ENCODE measurements around the gene PLEKHD1. TPM values are rescaled to one million over a fixed set of nuclear protein-coding genes. Genes with fewer than 3 reads are reported as not detected.

The PLEKHD1 gene
- total RNA-seq, 1 donor from 2014 or later = 0.24 TPM

GRCh38 chr14:69449216-69449615, 35.3 kb upstream of the PLEKHD1 start:
- intact Hi-C loops (cut with micrococcal nuclease) = no loop called here
- Mint-ChIP-seq H3K4me3 (no peak overlapping the region), H3K27ac (no peak overlapping the region), H3K27me3 (no peaks in the 10 kb centered on the region), H3K9me3 (no peaks in the 10 kb centered on the region), H3K36me3 (ENCODE audit: low read depth) (peaks cover 53% of the 10 kb centered on the region), H3K4me1 (no peaks in the 10 kb centered on the region)
- CTCF ChIA-PET = interaction anchor here (1.5 kb wide), 1 partner anchor 11 kb away, joined by 3 read pairs; no protein-coding TSS in a partner anchor
- POLR2A ChIA-PET = no interaction called here
- no peak for DNase-seq
- TF ChIP-seq CTCF (IDR thresholded peaks at IDR 0.05) = no peak
- no peak for ATAC-seq (ENCODE audit: low read depth)

- no peak for ATAC-seq (ENCODE audit: low read depth)
- POLR2A ChIA-PET = no interaction called here
- CTCF ChIA-PET = interaction anchor here (1.0 kb wide), 1 partner anchor 209 kb away, joined by 3 read pairs; no protein-coding TSS in a partner anchor
Measured at GRCh38 chr14:69451941-69452340, 32.6 kb upstream of the PLEKHD1 start.

GRCh38 chr14:69458350-69458749, 26.2 kb upstream of the PLEKHD1 start:
- no peak for TF ChIP-seq CTCF (IDR thresholded peaks at IDR 0.05)
- Mint-ChIP-seq H3K36me3 (ENCODE audit: low read depth) (peaks cover 74% of the 10 kb centered on the region), H3K27ac (no peak overlapping the region), H3K9me3 (no peaks in the 10 kb centered on the region), H3K4me1 (no peaks in the 10 kb centered on the region), H3K27me3 (no peaks in the 10 kb centered on the region), H3K4me3 (no peak overlapping the region)
- intact Hi-C loops (cut with micrococcal nuclease) = no loop called here
- ChIA-PET POLR2A (interaction anchor here (2.3 kb wide), 1 partner anchor 60 kb away, joined by 18 read pairs; the partner anchor contains the start of genes ERH and SLC39A9), CTCF (interaction anchor here (1.0 to 8.1 kb wide), 8 partner anchors 13 to 217 kb away, joined by 4 to 124 read pairs (median 12); partner anchors contain the start of genes ERH, GALNT16 and SLC39A9)
- ATAC-seq (ENCODE audit: low read depth) = no peak
- DNase-seq = no peak

More at GRCh38 chr14:69451941-69452340, 32.6 kb upstream of the PLEKHD1 start:
- Mint-ChIP-seq H3K4me3 (no peak overlapping the region), H3K9me3 (no peaks in the 10 kb centered on the region), H3K4me1 (no peaks in the 10 kb centered on the region), H3K27ac (no peak overlapping the region), H3K27me3 (no peaks in the 10 kb centered on the region), H3K36me3 (ENCODE audit: low read depth) (peaks cover 55% of the 10 kb centered on the region)
- no peak for TF ChIP-seq CTCF (IDR thresholded peaks at IDR 0.05)
- no peak for DNase-seq
- intact Hi-C loops (cut with micrococcal nuclease) = no loop called here

GRCh38 chr14:69459122-69459521, 25.4 kb upstream of the PLEKHD1 start:
- Mint-ChIP-seq H3K9me3 (no peaks in the 10 kb centered on the region), H3K27me3 (no peaks in the 10 kb centered on the region), H3K36me3 (ENCODE audit: low read depth) (peaks cover 70% of the 10 kb centered on the region), H3K4me3 (no peak overlapping the region), H3K4me1 (no peaks in the 10 kb centered on the region), H3K27ac (no peak overlapping the region)
- TF ChIP-seq CTCF (IDR thresholded peaks at IDR 0.05) = no peak
- ATAC-seq (ENCODE audit: low read depth) (no peak), DNase-seq (no peak)
- CTCF ChIA-PET = interaction anchor here (1.0 to 8.1 kb wide), 13 partner anchors 14 to 218 kb away, joined by 3 to 124 read pairs (median 4); partner anchors contain the start of genes CCDC177, ERH, GALNT16 and SLC39A9
- POLR2A ChIA-PET = interaction anchor here (2.3 kb wide), 1 partner anchor 61 kb away, joined by 18 read pairs; the partner anchor contains the start of genes ERH and SLC39A9
- intact Hi-C loops (cut with micrococcal nuclease) = no loop called here

DNA sequence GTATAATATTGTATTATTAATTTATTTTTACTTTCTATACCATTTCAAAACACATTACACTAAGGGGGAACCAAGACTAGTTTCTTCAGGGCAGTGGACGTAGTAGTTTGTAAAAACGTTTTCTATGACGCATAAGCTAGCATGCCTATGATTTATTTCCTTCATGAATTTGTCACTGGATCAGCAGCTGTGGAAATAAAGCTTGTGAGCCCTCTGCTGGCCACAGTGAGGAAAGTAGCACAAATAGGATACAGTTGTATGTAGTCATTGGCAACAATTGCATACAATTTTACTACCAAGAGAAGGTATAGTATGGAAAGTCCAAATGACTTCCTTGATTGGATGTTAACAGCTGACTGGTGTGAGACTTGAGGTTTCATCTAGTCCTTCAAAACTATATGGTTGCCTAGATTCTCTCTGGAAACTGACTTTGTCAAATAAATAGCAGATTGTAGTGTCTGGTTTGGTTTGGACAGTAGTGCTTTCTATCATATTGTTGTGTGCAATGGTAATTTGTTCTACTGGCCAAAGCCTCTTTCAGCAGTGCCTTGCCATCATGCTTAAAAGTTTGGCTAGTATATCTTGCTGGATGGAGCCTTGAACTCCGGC, 24.3 kb upstream of the PLEKHD1 start:
- DNase-seq = peak; percentile 27
- H3K27ac Mint-ChIP-seq = no peak overlapping the region
- H3K27me3 Mint-ChIP-seq = no peaks in the 10 kb centered on the region
- no peaks in the 10 kb centered on the region for H3K4me1 Mint-ChIP-seq
- intact Hi-C loops (cut with micrococcal nuclease) = loop anchor here (1.0 to 2.0 kb wide), 6 partner anchors 31 to 331 kb away; partner anchors contain the start of genes CCDC177, ERH and SLC39A9
- peak; percentile 92 for ATAC-seq (ENCODE audit: low read depth)
- H3K36me3 Mint-ChIP-seq (ENCODE audit: low read depth) = peaks cover 61% of the 10 kb centered on the region
- ChIA-PET POLR2A (interaction anchor here (0.5 to 2.3 kb wide), 5 partner anchors 62 to 667 kb away, joined by 3 to 18 read pairs (median 8); partner anchors contain the start of genes ERH, SLC39A9 and ZFP36L1), CTCF (interaction anchor here (0.8 to 8.1 kb wide), 17 partner anchors 10 to 233 kb away, joined by 3 to 124 read pairs (median 3); partner anchors contain the start of genes CCDC177, ERH, GALNT16 and SLC39A9)
- no peak overlapping the region for H3K4me3 Mint-ChIP-seq
- TF ChIP-seq CTCF (IDR thresholded peaks at IDR 0.05) = no peak
- H3K9me3 Mint-ChIP-seq = no peaks in the 10 kb centered on the region

All from activated B cell treated with CpG ODN at 0.5 μM for 24 hours (primary cell).